ENCODE data around the gene BCL2L14.

Gene BCL2L14

DNA sequence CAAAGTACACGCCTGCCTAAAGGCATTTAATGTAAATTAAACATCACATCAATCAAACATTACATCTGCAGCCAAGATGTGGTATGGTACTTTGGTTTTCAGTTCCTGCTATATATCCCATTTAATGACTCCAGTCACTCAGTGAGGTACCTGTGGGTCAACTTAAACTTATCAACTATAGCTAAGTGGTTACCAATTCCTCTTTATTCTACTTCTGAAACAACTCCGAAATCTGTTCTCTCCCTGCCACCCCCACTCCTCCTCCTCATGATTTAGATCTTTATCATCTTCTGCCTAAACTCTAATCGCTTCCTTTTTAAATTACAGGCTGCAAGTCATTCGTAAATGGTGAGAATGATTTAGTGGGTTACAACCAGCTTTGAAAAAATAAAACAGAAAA, 57.9 kb downstream of the BCL2L14 start:
- no peaks in the 10 kb centered on the region for H3K36me3 ChIP-seq (ENCODE audit: insufficient read depth, low read length)
- no peaks in the 10 kb centered on the region for H3F3A ChIP-seq (ENCODE audit: insufficient read depth, low read length)
- no peaks in the 10 kb centered on the region for H3K9me2 ChIP-seq (ENCODE audit: low read depth, low read length)
- H3K27ac ChIP-seq (ENCODE audit: low read depth, low read length, poor library complexity, severe bottlenecking) = no peak overlapping the region
- no peak overlapping the region for H3K4me2 ChIP-seq (ENCODE audit: low read length)
- no peak overlapping the region for H3K4me3 ChIP-seq (ENCODE audit: low read depth, low read length, poor library complexity, severe bottlenecking)
- no peaks in the 10 kb centered on the region for H3K79me2 ChIP-seq (ENCODE audit: insufficient read depth, low read length)
- H3K9me3 ChIP-seq (ENCODE audit: low read length) = no peaks in the 10 kb centered on the region
- no peak overlapping the region for H3K9ac ChIP-seq (ENCODE audit: low read length)
- H3K4me1 ChIP-seq (ENCODE audit: insufficient read depth, low read length, severe bottlenecking) = no peaks in the 10 kb centered on the region
- H3K27me3 ChIP-seq (ENCODE audit: insufficient read depth, low read length) = no peaks in the 10 kb centered on the region
- TF ChIP-seq, protein P1, sequence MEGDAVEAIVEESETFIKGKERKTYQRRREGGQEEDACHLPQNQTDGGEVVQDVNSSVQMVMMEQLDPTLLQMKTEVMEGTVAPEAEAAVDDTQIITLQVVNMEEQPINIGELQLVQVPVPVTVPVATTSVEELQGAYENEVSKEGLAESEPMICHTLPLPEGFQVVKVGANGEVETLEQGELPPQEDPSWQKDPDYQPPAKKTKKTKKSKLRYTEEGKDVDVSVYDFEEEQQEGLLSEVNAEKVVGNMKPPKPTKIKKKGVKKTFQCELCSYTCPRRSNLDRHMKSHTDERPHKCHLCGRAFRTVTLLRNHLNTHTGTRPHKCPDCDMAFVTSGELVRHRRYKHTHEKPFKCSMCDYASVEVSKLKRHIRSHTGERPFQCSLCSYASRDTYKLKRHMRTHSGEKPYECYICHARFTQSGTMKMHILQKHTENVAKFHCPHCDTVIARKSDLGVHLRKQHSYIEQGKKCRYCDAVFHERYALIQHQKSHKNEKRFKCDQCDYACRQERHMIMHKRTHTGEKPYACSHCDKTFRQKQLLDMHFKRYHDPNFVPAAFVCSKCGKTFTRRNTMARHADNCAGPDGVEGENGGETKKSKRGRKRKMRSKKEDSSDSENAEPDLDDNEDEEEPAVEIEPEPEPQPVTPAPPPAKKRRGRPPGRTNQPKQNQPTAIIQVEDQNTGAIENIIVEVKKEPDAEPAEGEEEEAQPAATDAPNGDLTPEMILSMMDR (IDR thresholded peaks at IDR 0.05; ENCODE audit: low read length) = no peak
- no peak for TF ChIP-seq EZH2 (IDR thresholded peaks at IDR 0.05; ENCODE audit: borderline replicate concordance, low read length)
- no peak overlapping the region for H2AFZ ChIP-seq (ENCODE audit: low read length)
- H4K20me1 ChIP-seq (ENCODE audit: insufficient read depth, low read length) = no peaks in the 10 kb centered on the region

DNA sequence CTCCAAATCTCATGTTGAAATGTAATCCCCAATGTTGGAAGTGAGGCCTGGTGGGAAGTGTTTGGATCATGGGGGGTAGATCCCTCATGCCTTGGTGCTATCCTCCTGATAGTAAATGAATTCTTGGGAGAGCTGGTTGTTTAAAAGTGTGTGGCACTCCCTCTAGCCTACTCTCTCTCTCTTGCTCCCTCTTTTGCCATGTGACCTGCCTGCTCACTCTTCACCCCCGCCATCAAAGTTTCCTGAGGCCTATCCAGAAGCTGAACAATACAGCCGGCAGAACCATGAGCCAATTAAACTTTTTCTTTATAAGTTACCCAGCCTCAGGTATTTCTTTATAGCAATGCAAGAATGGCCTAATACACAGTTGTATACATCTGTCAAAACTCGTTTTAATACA, 62.5 kb downstream of the BCL2L14 start:
- no peaks in the 10 kb centered on the region for H3K9me3 ChIP-seq (ENCODE audit: low read length)
- no peaks in the 10 kb centered on the region for H3K9me2 ChIP-seq (ENCODE audit: low read depth, low read length)
- no peaks in the 10 kb centered on the region for H3K27me3 ChIP-seq (ENCODE audit: insufficient read depth, low read length)
- TF ChIP-seq EZH2 (IDR thresholded peaks at IDR 0.05; ENCODE audit: borderline replicate concordance, low read length) = no peak
- TF ChIP-seq, protein P1 (IDR thresholded peaks at IDR 0.05; ENCODE audit: low read length) = no peak
- no peak overlapping the region for H3K4me2 ChIP-seq (ENCODE audit: low read length)
- no peak overlapping the region for H2AFZ ChIP-seq (ENCODE audit: low read length)
- no peaks in the 10 kb centered on the region for H4K20me1 ChIP-seq (ENCODE audit: insufficient read depth, low read length)
- no peak overlapping the region for H3K9ac ChIP-seq (ENCODE audit: low read length)
- H3K79me2 ChIP-seq (ENCODE audit: insufficient read depth, low read length) = no peaks in the 10 kb centered on the region
- H3K4me1 ChIP-seq (ENCODE audit: insufficient read depth, low read length, severe bottlenecking) = no peaks in the 10 kb centered on the region
- H3K36me3 ChIP-seq (ENCODE audit: insufficient read depth, low read length) = no peaks in the 10 kb centered on the region
- H3F3A ChIP-seq (ENCODE audit: insufficient read depth, low read length) = no peaks in the 10 kb centered on the region
- H3K4me3 ChIP-seq (ENCODE audit: low read depth, low read length, poor library complexity, severe bottlenecking) = no peak overlapping the region
- no peak overlapping the region for H3K27ac ChIP-seq (ENCODE audit: low read depth, low read length, poor library complexity, severe bottlenecking)

DNA sequence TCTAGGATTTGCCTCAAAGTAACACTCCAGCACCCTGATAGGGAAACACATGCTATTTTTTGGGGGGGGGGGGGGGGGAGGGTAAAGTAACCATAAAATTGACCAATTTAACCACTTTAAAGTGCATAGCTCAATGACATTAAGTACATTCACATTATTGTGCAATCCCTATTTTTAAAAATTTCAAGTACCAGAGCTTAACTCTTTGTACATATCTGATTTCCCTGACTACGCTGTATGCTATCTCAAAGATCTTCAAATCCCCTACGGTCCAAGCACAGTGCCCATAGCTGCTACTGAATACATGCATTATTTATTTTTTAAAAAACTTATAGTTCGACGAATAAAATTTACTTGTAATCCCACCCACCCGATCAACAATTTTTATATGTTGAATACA, 63.0 kb downstream of the BCL2L14 start:
- Histone ChIP-seq H3K9ac (ENCODE audit: low read length) (no peak overlapping the region), H2AFZ (ENCODE audit: low read length) (no peak overlapping the region), H3K4me1 (ENCODE audit: insufficient read depth, low read length, severe bottlenecking) (no peaks in the 10 kb centered on the region), H3K79me2 (ENCODE audit: insufficient read depth, low read length) (no peaks in the 10 kb centered on the region), H3K9me3 (ENCODE audit: low read length) (no peaks in the 10 kb centered on the region), H3F3A (ENCODE audit: insufficient read depth, low read length) (no peaks in the 10 kb centered on the region), H3K9me2 (ENCODE audit: low read depth, low read length) (no peaks in the 10 kb centered on the region), H3K4me3 (ENCODE audit: low read depth, low read length, poor library complexity, severe bottlenecking) (no peak overlapping the region), H4K20me1 (ENCODE audit: insufficient read depth, low read length) (no peaks in the 10 kb centered on the region), H3K4me2 (ENCODE audit: low read length) (no peak overlapping the region), H3K27me3 (ENCODE audit: insufficient read depth, low read length) (no peaks in the 10 kb centered on the region), H3K27ac (ENCODE audit: low read depth, low read length, poor library complexity, severe bottlenecking) (no peak overlapping the region), H3K36me3 (ENCODE audit: insufficient read depth, low read length) (no peaks in the 10 kb centered on the region)
- no peak for TF ChIP-seq EZH2 (IDR thresholded peaks at IDR 0.05; ENCODE audit: borderline replicate concordance, low read length)
- TF ChIP-seq, protein P1 (IDR thresholded peaks at IDR 0.05; ENCODE audit: low read length) = no peak

Data from OCI-LY1 (cell line).